NCI-H2171 (cell line): ENCODE measurements around the gene PTPRD.
"Not testable (repeated sequence)": the region's sequence is repeated elsewhere in the genome, so short reads cannot be mapped to it uniquely, and the experiment has no call there.

Experiments used
- DNase-seq: peaks from one replicate; lab custom pipeline; 2025; lab: John Stamatoyannopoulos, UW

PTPRD gene

DNA sequence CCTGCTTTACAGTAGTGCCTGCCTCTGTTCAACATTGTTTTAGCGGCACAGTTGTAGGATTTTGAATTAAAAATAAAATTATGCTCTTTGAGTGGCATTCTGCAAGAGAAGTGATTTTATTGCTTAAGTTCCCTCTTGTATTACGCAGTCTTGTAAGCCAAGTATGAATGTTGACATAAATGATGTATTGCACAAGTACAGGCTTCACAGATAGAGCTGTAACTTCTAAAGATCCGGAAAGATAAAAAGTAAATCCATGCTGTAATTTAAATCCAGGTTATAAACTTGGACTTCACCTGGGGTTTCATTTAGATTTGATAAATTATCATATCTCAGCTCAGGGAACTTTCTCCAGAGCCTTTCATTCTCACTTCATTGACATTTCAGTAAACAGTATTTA, 1114.7 kb downstream of the PTPRD start:
- DNase-seq, result no peak

GRCh38 chr9:9494336-9494735, 1118.5 kb downstream of the PTPRD start:
- DNase-seq, result no peak

DNA sequence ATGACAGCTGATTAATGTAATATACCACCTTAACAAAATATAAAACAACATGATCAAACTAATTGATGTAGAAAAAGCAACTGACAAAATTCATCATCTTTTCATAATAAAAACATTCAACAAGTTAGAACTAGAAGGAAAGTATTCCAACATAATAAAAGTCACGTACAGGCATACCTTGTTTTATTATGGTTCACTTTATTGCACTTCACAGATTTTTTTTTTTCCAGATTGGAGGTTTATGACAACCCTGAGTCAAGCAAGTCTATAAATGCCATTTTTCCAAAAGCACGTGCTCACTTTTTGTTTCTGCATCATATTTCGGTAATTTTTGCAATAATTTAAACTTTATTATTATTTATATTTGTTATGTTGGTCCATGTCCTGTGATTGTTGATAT, 1120.3 kb downstream of the PTPRD start:
- no peak for DNase-seq

- no peak for DNase-seq
Observed at GRCh38 chr9:9489183-9489582, 1123.6 kb downstream of the PTPRD start.

DNA sequence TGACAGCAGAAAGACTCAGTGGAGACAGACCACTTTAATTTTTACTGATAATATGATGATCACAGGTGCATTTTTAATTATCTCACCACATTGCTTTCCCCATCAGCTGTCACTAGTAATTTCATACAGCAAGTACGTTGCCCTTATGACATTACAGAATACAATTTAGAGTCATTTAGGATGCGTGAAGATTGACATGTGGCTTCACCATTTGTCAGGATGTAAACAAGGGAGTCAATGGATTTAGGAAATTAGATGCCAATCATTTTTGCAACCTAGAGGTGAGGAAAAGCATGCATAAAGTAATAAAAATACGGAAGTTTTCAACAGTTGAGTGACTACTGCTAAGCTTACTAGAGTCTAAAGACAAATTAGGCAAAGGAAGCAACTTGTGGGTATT, 1129.6 kb downstream of the PTPRD start:
- DNase-seq, result no peak

DNA sequence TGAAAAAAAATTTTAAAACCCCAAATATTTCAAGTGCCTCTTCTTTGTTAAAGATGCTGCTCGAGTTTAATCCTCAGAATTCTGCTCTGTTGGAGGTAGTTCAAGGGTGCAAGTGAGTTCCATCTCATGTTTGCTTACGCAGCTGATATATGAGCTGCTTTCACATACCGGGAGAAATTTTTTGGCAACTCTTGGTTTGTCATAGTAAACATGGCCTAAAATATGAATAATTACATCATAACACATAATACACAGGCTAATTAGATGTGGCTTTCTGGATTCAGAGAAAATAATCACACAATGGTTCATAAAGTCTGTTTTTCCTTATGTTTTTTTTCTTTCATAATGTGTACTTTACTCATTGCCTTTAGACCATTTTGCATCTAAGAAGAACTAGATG, 1134.1 kb downstream of the PTPRD start:
- no peak for DNase-seq

DNA sequence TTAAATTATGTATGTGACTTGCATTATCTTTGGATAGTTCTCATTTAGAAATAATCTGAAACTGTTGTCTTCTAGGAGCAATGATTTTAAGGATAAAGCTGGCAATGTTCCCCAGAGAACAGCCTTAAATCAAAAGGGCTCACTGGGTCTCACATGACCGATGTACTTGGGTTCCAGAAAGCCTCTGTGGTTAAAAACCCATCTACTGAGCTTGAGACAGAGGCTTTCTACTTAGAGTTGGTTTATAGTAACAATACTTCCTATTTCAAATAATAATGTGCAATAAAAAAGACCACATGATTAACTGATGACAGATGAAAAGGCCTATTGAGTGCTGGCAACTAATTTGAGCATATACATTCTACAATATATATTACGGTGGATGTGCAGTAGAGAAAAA, 1143.5 kb downstream of the PTPRD start:
- DNase-seq, result no peak

DNA sequence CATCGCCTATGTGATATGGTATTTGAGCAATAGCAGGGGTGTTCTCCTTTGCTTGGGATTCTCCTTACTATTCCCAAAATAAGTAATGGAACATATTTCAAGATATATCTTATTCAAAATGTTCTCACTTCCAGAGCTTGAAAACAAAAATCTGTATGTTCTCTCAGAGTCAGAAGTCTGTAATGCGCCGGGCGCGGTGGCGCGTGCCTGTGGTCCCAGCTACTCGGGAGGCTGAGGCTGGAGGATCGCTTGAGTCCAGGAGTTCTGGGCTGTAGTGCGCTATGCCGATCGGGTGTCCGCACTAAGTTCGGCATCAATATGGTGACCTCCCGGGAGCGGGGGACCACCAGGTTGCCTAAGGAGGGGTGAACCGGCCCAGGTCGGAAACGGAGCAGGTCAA, 1170.9 kb downstream of the PTPRD start:
- not testable (repeated sequence) for DNase-seq

GRCh38 chr9:9437641-9438040, 1175.2 kb downstream of the PTPRD start:
- no peak for DNase-seq

DNA sequence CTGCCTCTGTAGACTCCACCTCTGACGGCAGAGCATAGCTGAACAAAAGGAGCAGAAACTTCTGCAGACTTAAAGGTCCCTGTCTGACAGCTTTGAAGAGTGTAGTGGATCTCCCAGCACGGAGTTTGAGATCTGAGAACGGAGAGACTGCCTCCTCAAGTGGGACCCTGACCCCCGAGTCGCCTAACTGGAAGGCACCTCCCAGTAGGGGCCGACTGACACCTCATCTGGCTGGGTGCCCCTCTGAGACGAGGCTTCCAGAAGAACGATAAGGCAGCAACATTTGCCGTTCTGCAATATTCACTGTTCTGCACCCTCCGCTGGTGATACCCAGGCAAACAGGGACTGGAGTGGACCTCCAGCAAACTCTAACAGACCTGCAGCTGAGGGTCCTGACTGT, 1186.3 kb downstream of the PTPRD start:
- not testable (repeated sequence) for DNase-seq

GRCh38 chr9:9412241-9412640, 1200.6 kb downstream of the PTPRD start:
- DNase-seq, result no peak

- DNase-seq, result no peak
Observed at GRCh38 chr9:9410736-9411135, 1202.1 kb downstream of the PTPRD start.

DNA sequence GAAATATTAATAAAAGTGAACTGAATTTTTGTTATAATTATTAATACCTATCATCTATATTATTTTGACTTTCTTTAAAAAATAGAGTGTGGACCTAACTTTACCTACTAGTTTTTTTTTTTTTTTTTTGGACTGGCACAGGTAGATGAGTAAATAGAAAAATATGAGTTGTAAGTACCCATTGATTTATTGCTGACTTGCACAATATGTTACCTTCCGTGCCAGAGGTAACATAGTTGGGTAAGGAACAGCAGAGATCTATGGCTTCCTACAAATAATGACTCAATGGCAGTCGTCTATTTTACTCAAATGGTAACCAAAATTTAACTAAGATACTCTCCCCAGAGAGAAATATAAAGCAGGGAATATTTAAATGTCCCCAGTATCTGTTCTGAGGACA, 1212.8 kb downstream of the PTPRD start:
- DNase-seq, result no peak

DNA sequence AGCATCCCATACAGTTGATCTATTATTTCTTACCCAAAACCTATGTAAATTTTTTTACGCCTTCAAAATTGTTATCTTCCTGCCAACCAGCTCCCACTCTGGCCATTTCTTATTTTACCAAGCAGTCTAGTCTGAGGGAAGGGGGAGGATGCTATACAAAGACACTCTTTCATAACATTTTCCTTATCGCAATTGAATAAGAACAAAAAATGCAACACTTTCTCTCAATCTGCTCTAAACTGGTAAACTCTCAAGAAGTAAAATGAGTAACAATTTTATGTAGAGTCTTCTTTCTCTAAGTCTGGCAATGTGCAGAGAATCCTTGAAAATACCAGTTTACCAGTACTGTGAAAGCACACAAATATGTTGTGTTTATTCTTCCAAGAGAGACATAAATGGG, 1216.3 kb downstream of the PTPRD start:
- no peak for DNase-seq

DNA sequence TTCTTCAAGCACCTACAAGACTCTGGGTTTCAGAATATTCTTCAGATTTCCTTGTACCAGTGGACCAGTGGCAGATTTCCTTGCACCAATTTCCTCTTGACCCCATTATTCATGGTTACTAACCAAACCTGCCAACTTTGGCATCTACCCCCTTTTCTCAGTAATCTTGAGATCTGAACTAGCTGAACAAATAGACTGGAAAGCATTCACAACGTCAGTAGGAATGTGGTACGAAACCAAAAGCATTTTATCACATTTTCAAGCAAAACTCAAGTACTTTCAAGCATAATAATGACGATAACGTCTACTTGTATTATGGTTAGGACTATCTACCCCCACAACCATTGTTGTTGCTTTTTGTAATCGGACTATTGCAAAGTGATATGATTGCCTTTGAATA, 1217.3 kb downstream of the PTPRD start:
- no peak for DNase-seq

- DNase-seq, result no peak
Observed at GRCh38 chr9:9392755-9393154, 1220.0 kb downstream of the PTPRD start.

GRCh38 chr9:9389904-9390303, 1222.9 kb downstream of the PTPRD start:
- DNase-seq, result no peak

DNA sequence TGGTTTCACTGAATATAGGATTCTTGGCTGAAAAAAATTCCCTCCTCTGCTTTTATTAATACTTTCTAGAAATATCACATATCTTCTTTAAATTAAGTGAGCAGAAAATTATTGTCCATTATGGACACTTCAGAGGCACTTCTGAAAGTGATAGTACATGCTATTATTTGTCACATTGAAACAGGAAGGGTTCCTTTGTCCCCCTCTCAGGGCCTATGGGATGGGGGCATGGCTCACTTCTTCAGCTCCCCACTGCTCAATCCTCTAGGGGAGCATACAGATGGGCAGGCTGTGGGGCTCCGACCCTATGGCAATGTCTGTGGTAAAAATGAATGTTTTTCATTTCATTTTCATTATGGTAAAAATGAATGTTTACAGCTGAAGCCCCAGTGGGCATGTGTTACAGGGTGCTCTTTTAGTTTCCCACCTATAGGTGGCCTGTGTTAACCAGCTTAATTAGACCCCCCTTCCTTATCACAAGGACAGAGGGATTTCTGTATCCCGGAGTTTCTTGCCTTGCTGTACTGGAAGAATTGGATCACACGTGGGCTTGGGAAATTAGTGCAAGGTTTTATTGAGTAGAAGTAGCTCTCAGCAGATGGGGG, 1225.2 kb downstream of the PTPRD start:
- no peak for DNase-seq

DNA sequence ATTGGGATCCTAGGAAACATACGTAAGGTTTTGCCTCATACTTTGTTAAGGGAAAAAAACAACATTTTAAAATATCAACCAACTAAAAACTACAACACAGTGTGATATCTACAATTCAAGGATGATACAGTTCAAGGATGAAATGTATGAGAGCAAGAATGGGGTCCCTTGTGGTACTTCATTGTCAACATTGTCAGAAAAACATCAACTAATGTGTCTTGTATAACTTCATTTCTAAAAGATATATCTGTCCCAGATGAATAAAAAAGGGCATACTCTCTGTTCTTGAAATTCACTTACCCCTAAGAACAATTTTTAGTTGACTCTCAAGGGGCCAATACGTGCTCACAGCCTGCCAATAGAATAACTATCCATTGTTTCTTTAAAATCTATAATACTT, 1250.5 kb downstream of the PTPRD start:
- DNase-seq, result no peak

GRCh38 chr9:9352877-9353481, 1259.8 kb downstream of the PTPRD start:
- DNase-seq, result no peak

DNA sequence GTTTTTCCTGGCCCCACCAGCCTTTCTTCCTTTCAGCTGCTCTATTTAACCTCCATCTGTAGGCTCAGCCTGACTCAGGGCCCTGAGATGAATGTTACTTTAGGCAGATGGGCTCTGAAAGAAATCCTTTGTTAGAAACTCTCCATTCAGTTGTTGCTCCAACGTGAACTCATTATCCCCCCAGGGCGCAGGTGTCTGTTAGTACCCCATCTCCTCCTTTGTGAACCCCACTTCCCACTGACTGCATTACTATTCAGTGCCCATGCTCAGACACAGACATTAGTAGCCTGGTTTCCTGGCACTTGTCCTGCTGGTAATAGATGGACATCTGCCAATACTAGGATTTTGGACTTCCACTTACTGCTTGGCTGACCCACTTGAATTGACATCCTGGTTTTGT, 1271.6 kb downstream of the PTPRD start:
- no peak for DNase-seq

GRCh38 chr9:9337129-9337528, 1275.7 kb downstream of the PTPRD start:
- no peak for DNase-seq

- no peak for DNase-seq
Observed at GRCh38 chr9:9326749-9327148, 1286.1 kb downstream of the PTPRD start.

GRCh38 chr9:9319007-9319406, 1293.8 kb downstream of the PTPRD start:
- no peak for DNase-seq
